HepG2 (cell line): Measurements from ENCODE around the gene TNRC18. TPM values are rescaled to one million over a fixed set of nuclear protein-coding genes. Genes with fewer than 3 reads are reported as not detected.
A peak's percentile ranks its signal among the peaks of the same experiment; 100 is the strongest.

Experiments used
- CTCF ChIP-seq: sonication (generic); formaldehyde crosslinking; IDR thresholded peaks from 2 replicates; pipeline ENCODE4 v1.5.0; 2020; ENCODE audit warnings: mild to moderate bottlenecking, missing genetic modification reagents, moderate library complexity
- FOXJ3 ChIP-seq: sonication (generic); formaldehyde crosslinking; IDR thresholded peaks from 2 replicates; pipeline ENCODE4 v1.4.0; 2020; ENCODE audit warnings: missing genetic modification reagents, mild to moderate bottlenecking, borderline replicate concordance
- HIC2 ChIP-seq: sonication (generic); formaldehyde crosslinking; IDR thresholded peaks from 2 replicates; pipeline ENCODE4 v1.9.0; 2022; ENCODE audit warnings: low read depth, missing genetic modification reagents
- KAT2B ChIP-seq: fragments of 150-350 bp; IDR thresholded peaks from 2 replicates; pipeline ENCODE4 v1.6.1; 2014; ENCODE audit warnings: low read depth, low read length, borderline replicate concordance
- KDM2A ChIP-seq: sonication (generic); formaldehyde crosslinking; IDR thresholded peaks from 2 replicates; pipeline ENCODE4 v1.4.0; 2020; ENCODE audit warnings: low read depth, missing genetic modification reagents, borderline replicate concordance
- MAX ChIP-seq: IDR thresholded peaks from 2 replicates; pipeline ENCODE4 v1.6.1; 2012; ENCODE audit warnings: inconsistent platforms
- NFKBIZ ChIP-seq: IDR thresholded peaks from 2 replicates; pipeline ENCODE4 v1.6.1; 2018; ENCODE audit warnings: missing genetic modification reagents, missing compliant biosample characterization
- PAF1 ChIP-seq: IDR thresholded peaks from 2 replicates; pipeline ENCODE4 v1.6.1; 2016; ENCODE audit warnings: missing genetic modification reagents, missing compliant biosample characterization
- SETDB1 ChIP-seq: sonication (generic); formaldehyde crosslinking; IDR thresholded peaks from 2 replicates; pipeline ENCODE4 v1.5.1; 2020; ENCODE audit warnings: missing genetic modification reagents, mild to moderate bottlenecking, borderline replicate concordance
- SOX13 ChIP-seq, 3 experiments: fragments of 450-650 bp in 1 of 3; sonication (generic) in 1 of 3; formaldehyde crosslinking in 1 of 3; IDR thresholded peaks in 2 of 3; conservative IDR thresholded peaks in 1 of 3; 2 replicates each; pipeline versions ENCODE4 v1.5.0 to v1.6.1; 2016 to 2020; ENCODE audit warnings: antibody characterized with exemption in 1 of 3, mild to moderate bottlenecking in 1 of 3, missing compliant biosample characterization in 1 of 3, missing genetic modification reagents in 1 of 3, moderate library complexity in 1 of 3
- TERF1 ChIP-seq: sonication (generic); formaldehyde crosslinking; IDR thresholded peaks from 2 replicates; pipeline ENCODE4 v1.8.0; 2022; ENCODE audit warnings: mild to moderate bottlenecking, missing genetic modification reagents, moderate library complexity
- ZBTB46 ChIP-seq: sonication (generic); formaldehyde crosslinking; IDR thresholded peaks from 2 replicates; pipeline ENCODE4 v1.4.0; 2020; ENCODE audit warnings: mild to moderate bottlenecking, missing genetic modification reagents, borderline replicate concordance
- ZFY ChIP-seq: sonication (generic); formaldehyde crosslinking; IDR thresholded peaks from 2 replicates; pipeline ENCODE4 v1.4.0; 2020; ENCODE audit warnings: missing genetic modification reagents
- ZNF101 ChIP-seq: sonication (generic); formaldehyde crosslinking; IDR thresholded peaks from 2 replicates; pipeline ENCODE4 v1.4.0; 2020; ENCODE audit warnings: mild to moderate bottlenecking, low read depth, missing genetic modification reagents, borderline replicate concordance
- ZNF609 ChIP-seq: sonication (generic); formaldehyde crosslinking; IDR thresholded peaks from 2 replicates; pipeline ENCODE4 v1.4.0; 2020; ENCODE audit warnings: mild to moderate bottlenecking, missing genetic modification reagents, borderline replicate concordance
- ZNF75D ChIP-seq: sonication (generic); formaldehyde crosslinking; IDR thresholded peaks from 2 replicates; pipeline ENCODE4 v1.8.1; 2023; ENCODE audit warnings: missing genetic modification reagents, mild to moderate bottlenecking, borderline replicate concordance
- ZNF773 ChIP-seq: sonication (generic); formaldehyde crosslinking; IDR thresholded peaks from 2 replicates; pipeline ENCODE4 v1.4.0; 2020; ENCODE audit warnings: missing genetic modification reagents, borderline replicate concordance
- polyA plus RNA-seq, 8 experiments: library from polyadenylated mRNA; depleted of rRNA in 3 of 8; stranded (reverse) in 7 of 8; unstranded in 1 of 8; fragments of >200 nt; fragmentation: Illumina TruSeq in 4 of 8; extraction: Trizol in 4 of 8; gene quantifications; 2 replicates each; pipeline versions ENCODE4 v1.2.1 to v1.2.3, GENCODE V29; 2011 to 2016; ENCODE audit warnings: low read depth in 4 of 8, missing spikeins in 1 of 8, mixed read lengths in 1 of 8; ENCODE audit not compliant: insufficient read depth in 1 of 8
- total RNA-seq, 5 experiments: library from RNA; depleted of rRNA; stranded (reverse); fragments of >200 nt; fragmentation: Illumina TruSeq; extraction: Trizol; gene quantifications; 2 replicates each; pipeline ENCODE4 v1.2.3, GENCODE V29; 2016; ENCODE audit warnings: low read depth in 1 of 5

Gene TNRC18
- total and polyA plus RNA-seq, 2 of the 13 experiments (the other 11 are each of a cell fraction or from before 2014, with no cell fraction given): 11.7 to 17.4 TPM

- TF ChIP-seq HIC2 (CRISPR knock-in tag): no peak
- TF ChIP-seq ZNF75D: 0 out of 2 replicates have a peak, but pooled peaks have one; percentile 33
- no peak for TF ChIP-seq ZBTB46 (CRISPR knock-in tag)
- no peak for TF ChIP-seq MAX
- TF ChIP-seq CTCF (CRISPR knock-in tag): no peak
- TF ChIP-seq NFKBIZ: no peak
- TF ChIP-seq KDM2A (CRISPR knock-in tag): no peak
- TF ChIP-seq SOX13 (IDR thresholded peaks at IDR 0.05): no peak
- no peak; a peak in 1 of 4 replicates for TF ChIP-seq SOX13 (CRISPR knock-in tag; conservative IDR thresholded peaks at IDR 0.05 in 1 of 2, IDR thresholded peaks at IDR 0.05 in 1 of 2)
- no peak for TF ChIP-seq FOXJ3 (CRISPR knock-in tag)
- no peak for TF ChIP-seq TERF1 (CRISPR knock-in tag)
- no peak for TF ChIP-seq KAT2B
- no peak for TF ChIP-seq ZFY (CRISPR knock-in tag)
- TF ChIP-seq PAF1 (CRISPR knock-in tag): no peak
- TF ChIP-seq SETDB1: no peak
- TF ChIP-seq ZNF101 (CRISPR knock-in tag): no peak
- no peak; the same call in 1 of the 2 replicates for TF ChIP-seq ZNF609
- TF ChIP-seq ZNF773: no peak
Observed at GRCh38 chr7:5419539-5420066, 4.0 kb downstream of the TNRC18 start (continued).
